Measurements from ENCODE around the gene PAGE1. TPM values are rescaled to one million over a fixed set of nuclear protein-coding genes. Genes with fewer than 3 reads are reported as not detected.
"Not testable (repeated sequence)": the region's sequence is repeated elsewhere in the genome, so short reads cannot be mapped to it uniquely, and the experiment has no call there.

Gene PAGE1
- total RNA-seq, 1 experiment from 2014 or later = not detected

DNA sequence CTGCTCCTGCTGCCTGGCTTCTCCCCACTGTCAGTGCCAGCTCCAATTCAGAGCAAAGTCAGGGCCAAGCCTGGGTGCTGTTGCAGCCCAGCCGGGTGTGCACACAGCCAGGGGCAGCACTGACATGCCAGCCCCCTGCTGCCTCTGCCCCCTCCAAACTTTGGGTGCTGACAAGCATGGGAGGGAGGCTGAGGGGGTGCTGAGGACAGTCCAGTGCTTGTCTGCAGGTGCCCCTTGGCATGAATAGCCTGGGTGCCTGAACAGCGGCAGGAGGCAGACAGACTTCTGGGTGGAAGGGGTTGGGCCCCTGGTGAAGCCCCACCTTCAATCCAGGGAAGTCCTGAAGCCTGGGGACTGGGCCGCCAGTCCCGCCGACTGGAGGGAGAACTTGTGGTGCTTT is 31.2 kb upstream of the PAGE1 start:
- intact Hi-C loops (cut with micrococcal nuclease; ENCODE audit: unreplicated experiment) = no loop called here
- Histone ChIP-seq H3K4me1 (ENCODE audit: insufficient read depth, low read length, poor library complexity, severe bottlenecking) (no peaks in the 10 kb centered on the region), H3K36me3 (ENCODE audit: insufficient read depth, low read length, poor library complexity, severe bottlenecking) (no peaks in the 10 kb centered on the region), H3K27ac (ENCODE audit: low read depth, low read length, poor library complexity, severe bottlenecking) (no peak overlapping the region), H3K27me3 (replicated peaks; ENCODE audit: insufficient read depth, low read depth, low read length, poor library complexity) (no peaks in the 10 kb centered on the region), H3K4me3 (ENCODE audit: low read depth, low read length, poor library complexity, severe bottlenecking) (no peak overlapping the region), H3K9me3 (ENCODE audit: low read depth, low read length, poor library complexity, severe bottlenecking) (no peaks in the 10 kb centered on the region)
- CTCF ChIA-PET = no interaction called here
- BruUV-seq (replicated peaks) = no TSS peak
- no peak for DNase-seq (ENCODE audit: low spot score)
- no peak for TF ChIP-seq CTCF (conservative IDR thresholded peaks at IDR 0.05; ENCODE audit: low read depth, low read length)
- no peak for TF ChIP-seq EZH2 (IDR thresholded peaks at IDR 0.05; ENCODE audit: borderline replicate concordance, low read depth, low read length, poor library complexity, severe bottlenecking)
- POLR2A ChIA-PET (ENCODE audit: low non-redundant PET) = no interaction called here

- CTCF ChIA-PET = interaction anchor here (0.5 kb wide), 1 partner anchor 9 kb away, joined by 9 read pairs; no protein-coding TSS in a partner anchor
- Histone ChIP-seq H3K4me3 (ENCODE audit: low read depth, low read length, poor library complexity, severe bottlenecking) (no peak overlapping the region), H3K36me3 (ENCODE audit: insufficient read depth, low read length, poor library complexity, severe bottlenecking) (no peaks in the 10 kb centered on the region), H3K27ac (ENCODE audit: low read depth, low read length, poor library complexity, severe bottlenecking) (no peak overlapping the region), H3K27me3 (replicated peaks; ENCODE audit: insufficient read depth, low read depth, low read length, poor library complexity) (no peaks in the 10 kb centered on the region), H3K4me1 (ENCODE audit: insufficient read depth, low read length, poor library complexity, severe bottlenecking) (no peaks in the 10 kb centered on the region), H3K9me3 (ENCODE audit: low read depth, low read length, poor library complexity, severe bottlenecking) (no peaks in the 10 kb centered on the region)
- BruUV-seq (replicated peaks) = no TSS peak
- no peak for TF ChIP-seq CTCF (conservative IDR thresholded peaks at IDR 0.05; ENCODE audit: low read depth, low read length)
- TF ChIP-seq EZH2 (IDR thresholded peaks at IDR 0.05; ENCODE audit: borderline replicate concordance, low read depth, low read length, poor library complexity, severe bottlenecking) = no peak
- DNase-seq (ENCODE audit: low spot score) = no peak
- intact Hi-C loops (cut with micrococcal nuclease; ENCODE audit: unreplicated experiment) = no loop called here
- POLR2A ChIA-PET (ENCODE audit: low non-redundant PET) = interaction anchor here (0.6 kb wide), 1 partner anchor 352 kb away, joined by 4 read pairs; no protein-coding TSS in a partner anchor
Observed at GRCh38 chrX:49725923-49726904, 30.4 kb upstream of the PAGE1 start.

GRCh38 chrX:49725401-49725800 is 29.6 kb upstream of the PAGE1 start:
- Histone ChIP-seq H3K4me3 (ENCODE audit: low read depth, low read length, poor library complexity, severe bottlenecking) (no peak overlapping the region), H3K27ac (ENCODE audit: low read depth, low read length, poor library complexity, severe bottlenecking) (no peak overlapping the region), H3K9me3 (ENCODE audit: low read depth, low read length, poor library complexity, severe bottlenecking) (no peaks in the 10 kb centered on the region), H3K36me3 (ENCODE audit: insufficient read depth, low read length, poor library complexity, severe bottlenecking) (no peaks in the 10 kb centered on the region), H3K4me1 (ENCODE audit: insufficient read depth, low read length, poor library complexity, severe bottlenecking) (no peaks in the 10 kb centered on the region), H3K27me3 (replicated peaks; ENCODE audit: insufficient read depth, low read depth, low read length, poor library complexity) (no peaks in the 10 kb centered on the region)
- POLR2A ChIA-PET (ENCODE audit: low non-redundant PET) = no interaction called here
- TF ChIP-seq CTCF (conservative IDR thresholded peaks at IDR 0.05; ENCODE audit: low read depth, low read length) = no peak
- TF ChIP-seq EZH2 (IDR thresholded peaks at IDR 0.05; ENCODE audit: borderline replicate concordance, low read depth, low read length, poor library complexity, severe bottlenecking) = no peak
- intact Hi-C loops (cut with micrococcal nuclease; ENCODE audit: unreplicated experiment) = no loop called here
- DNase-seq (ENCODE audit: low spot score) = no peak
- CTCF ChIA-PET = interaction anchor here (0.5 kb wide), 1 partner anchor 10 kb away, joined by 9 read pairs; no protein-coding TSS in a partner anchor
- BruUV-seq (replicated peaks) = no TSS peak

DNA sequence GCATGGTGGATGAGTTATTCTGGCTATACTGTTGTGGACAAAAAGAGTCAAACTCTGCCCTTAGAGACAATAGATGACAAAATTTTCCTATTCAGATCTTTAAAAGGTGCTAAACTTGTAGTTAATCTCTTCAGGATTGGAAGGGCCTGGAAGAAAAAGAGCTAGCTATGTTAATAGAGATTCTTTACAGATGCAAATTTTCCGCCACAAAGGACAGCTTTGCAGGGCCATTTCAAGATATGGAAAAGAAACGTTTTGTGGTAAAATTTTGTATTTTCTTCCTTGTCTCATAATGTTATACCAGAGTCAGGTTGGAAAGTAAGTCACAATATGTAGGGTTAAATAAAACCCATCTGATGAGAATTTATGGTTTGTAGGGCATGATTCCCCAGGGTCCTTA is 24.3 kb upstream of the PAGE1 start:
- H3K4me1 ChIP-seq (ENCODE audit: insufficient read depth, low read length, poor library complexity, severe bottlenecking); POLR2A ChIA-PET (ENCODE audit: low non-redundant PET); H3K27ac ChIP-seq (ENCODE audit: low read depth, low read length, poor library complexity, severe bottlenecking); H3K27me3 ChIP-seq (replicated peaks; ENCODE audit: insufficient read depth, low read depth, low read length, poor library complexity); DNase-seq (ENCODE audit: low spot score); H3K4me3 ChIP-seq (ENCODE audit: low read depth, low read length, poor library complexity, severe bottlenecking); H3K9me3 ChIP-seq (ENCODE audit: low read depth, low read length, poor library complexity, severe bottlenecking); intact Hi-C loops (cut with micrococcal nuclease; ENCODE audit: unreplicated experiment); CTCF ChIA-PET; BruUV-seq (replicated peaks); H3K36me3 ChIP-seq (ENCODE audit: insufficient read depth, low read length, poor library complexity, severe bottlenecking): not testable (repeated sequence)
